ENCODE measurements around the gene TACSTD2. TPM values are rescaled to one million over a fixed set of nuclear protein-coding genes. Genes with fewer than 3 reads are reported as not detected.

Gene TACSTD2
- 15.9 and 23.8 TPM in 2 replicates for total RNA-seq

GRCh38 chr1:58576727-58577653, at the start of gene TACSTD2:
TACSTD2 (minus strand) TSS chr1:58577252; CDS start chr1:58577156, 96 bp downstream.

DNA sequence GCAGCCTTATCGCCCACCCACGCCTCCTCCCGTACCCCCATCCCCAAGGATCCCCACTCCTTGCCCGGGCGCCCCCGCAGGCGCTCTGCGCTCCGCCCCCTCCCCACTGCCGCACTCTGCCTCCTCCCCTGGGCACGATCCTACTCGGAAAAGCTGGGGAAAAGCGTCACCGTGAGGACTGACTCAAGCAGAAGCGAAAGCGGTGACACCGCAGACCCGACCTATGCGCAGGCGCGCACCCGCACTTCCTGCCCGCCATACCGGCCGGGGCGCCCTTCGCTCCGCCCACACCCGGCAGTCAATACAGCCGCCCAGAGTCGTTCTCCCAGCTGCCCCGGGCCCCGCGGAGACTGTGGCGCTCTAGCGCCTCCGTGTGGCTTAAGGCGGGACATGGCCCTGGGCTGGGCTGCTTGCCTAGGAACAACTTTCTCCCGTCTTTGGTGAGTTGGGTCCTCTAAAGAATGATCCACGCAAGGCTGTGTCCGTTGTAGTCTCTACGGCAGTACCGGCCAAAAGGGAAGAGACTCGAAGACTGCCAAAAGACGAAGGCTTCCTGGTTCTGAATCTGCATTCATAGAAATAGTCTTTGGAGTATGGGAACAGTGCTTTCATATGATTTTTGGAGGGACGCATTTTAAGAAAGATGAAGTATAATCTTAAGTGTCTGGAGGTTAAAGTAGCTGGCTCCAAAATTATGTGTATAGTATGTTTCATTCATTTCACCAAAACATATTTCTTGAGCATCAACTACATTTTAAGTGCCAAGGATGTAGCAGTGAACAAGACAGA, 30.3 kb downstream of the TACSTD2 start, which contains the start of gene OMA1:
Gene OMA1 (minus strand): TSS at position 207 of the 789 bp plus-strand sequence. CDS start 7,432 bp downstream, outside the sequence.

Other genes with a start within 250 kb of the TACSTD2 start
- gene OMA1, start 30.5 kb downstream of the TACSTD2 start, total RNA-seq = 5.6 and 8.8 TPM in 2 replicates
- gene MYSM1, start 122.8 kb upstream of the TACSTD2 start, total RNA-seq = 16.7 and 30.3 TPM in 2 replicates
- 110 and 133 TPM in 2 replicates for gene JUN, start 206.8 kb upstream of the TACSTD2 start, total RNA-seq

Data from vein endothelial cell (primary cell).